Neural cell (in vitro differentiated cells): Measurements from ENCODE around the gene MPC2. TPM values are rescaled to one million over a fixed set of nuclear protein-coding genes. Genes with fewer than 3 reads are reported as not detected.
"Not testable (repeated sequence)": the region's sequence is repeated elsewhere in the genome, so short reads cannot be mapped to it uniquely, and the experiment has no call there.

ENCODE experiments used
- H2AFZ ChIP-seq: fragments of 200-600, 300-800 bp; sonication (generic), shearing (Covaris generic); 2 replicates; pipeline ENCODE4 v1.6.0; 2014; ENCODE audit warnings: low read depth, mild to moderate bottlenecking, antibody characterized with exemption, low read length, moderate library complexity
- H3F3A ChIP-seq: fragments of 200-600 bp; shearing (Covaris generic); 2 replicates; pipeline ENCODE4 v1.6.1; 2016; ENCODE audit warnings: mild to moderate bottlenecking, moderate library complexity, mixed read lengths, antibody characterized with exemption, low read length; ENCODE audit not compliant: insufficient read depth, poor library complexity, severe bottlenecking
- H3K27ac ChIP-seq: fragments of 200-600, 300-800 bp; sonication (generic), shearing (Covaris generic); 2 replicates; pipeline ENCODE4 v1.5.1; 2014; ENCODE audit warnings: mild to moderate bottlenecking, low read length, moderate library complexity
- H3K27me3 ChIP-seq: fragments of 300-800, 200-600 bp; sonication (generic), shearing (Covaris generic); 2 replicates; pipeline ENCODE4 v1.6.0; 2014; ENCODE audit warnings: mild to moderate bottlenecking, low read depth, low read length, moderate library complexity; ENCODE audit not compliant: insufficient read depth
- H3K36me3 ChIP-seq: fragments of 300-800, 200-600 bp; sonication (generic), shearing (Covaris generic); 2 replicates; pipeline ENCODE4 v1.5.1; 2014; ENCODE audit warnings: mild to moderate bottlenecking, antibody characterized with exemption, low read length, moderate library complexity; ENCODE audit not compliant: insufficient read depth
- H3K4me2 ChIP-seq: fragments of 300-800, 200-600 bp; sonication (generic), shearing (Covaris generic); 2 replicates; pipeline ENCODE4 v1.6.0; 2014; ENCODE audit warnings: mild to moderate bottlenecking, low read length
- H3K4me3 ChIP-seq: fragments of 300-800, 200-600 bp; sonication (generic), shearing (Covaris generic); 2 replicates; pipeline ENCODE4 v1.5.1; 2014; ENCODE audit warnings: mild to moderate bottlenecking, low read length, moderate library complexity
- H3K79me2 ChIP-seq: fragments of 200-600 bp; shearing (Covaris generic); replicated peaks from 2 replicates; pipeline ENCODE4 v1.6.0; 2014; ENCODE audit warnings: mild to moderate bottlenecking, low read length, moderate library complexity; ENCODE audit not compliant: insufficient read depth
- H3K9ac ChIP-seq: fragments of 300-800, 200-600 bp; sonication (generic), shearing (Covaris generic); 2 replicates; pipeline ENCODE4 v1.6.1; 2016; ENCODE audit warnings: mild to moderate bottlenecking, low read length, mixed read lengths
- H3K9me2 ChIP-seq: fragments of 200-600 bp; shearing (Covaris generic); 2 replicates; pipeline ENCODE4 v1.6.1; 2016; ENCODE audit warnings: mild to moderate bottlenecking, low read length, mixed read lengths; ENCODE audit not compliant: insufficient read depth
- H3K9me3 ChIP-seq: fragments of 200-600, 300-800 bp; sonication (generic), shearing (Covaris generic); 2 replicates; pipeline ENCODE4 v1.6.1; 2016; ENCODE audit warnings: mild to moderate bottlenecking, mixed run types, low read length, moderate library complexity, mixed read lengths
- H4K20me1 ChIP-seq: fragments of 200-600 bp; shearing (Covaris generic); 2 replicates; pipeline ENCODE4 v1.6.1; 2016; ENCODE audit warnings: mild to moderate bottlenecking, mixed run types; ENCODE audit not compliant: insufficient read depth
- EP300 ChIP-seq: fragments of 450-650 bp; conservative IDR thresholded peaks from 2 replicates; pipeline ENCODE4 v1.6.1; 2014; ENCODE audit warnings: antibody characterized with exemption, mild to moderate bottlenecking, moderate library complexity; ENCODE audit not compliant: poor library complexity, severe bottlenecking
- EZH2 ChIP-seq: fragments of 200-600, 300-800 bp; shearing (Covaris generic), sonication (generic); IDR thresholded peaks from 2 replicates; pipeline ENCODE4 v1.6.1; 2014; ENCODE audit warnings: antibody characterized with exemption, low read length, borderline replicate concordance, mild to moderate bottlenecking; ENCODE audit not compliant: insufficient read depth, poor library complexity, severe bottlenecking
- MXI1 ChIP-seq: fragments of 450-650 bp; conservative IDR thresholded peaks from 2 replicates; pipeline ENCODE4 v1.6.1; 2014; ENCODE audit warnings: antibody characterized with exemption, mild to moderate bottlenecking; ENCODE audit not compliant: poor library complexity, severe bottlenecking
- POLR2AphosphoS5 ChIP-seq: IDR thresholded peaks from 2 replicates; pipeline ENCODE4 v1.6.1; 2012
- RAD21 ChIP-seq: fragments of 450-650 bp; conservative IDR thresholded peaks from 2 replicates; pipeline ENCODE4 v1.6.1; 2014; ENCODE audit warnings: antibody characterized with exemption, mild to moderate bottlenecking, moderate library complexity
- SMC3 ChIP-seq: fragments of 450-650 bp; conservative IDR thresholded peaks from 2 replicates; pipeline ENCODE4 v1.6.1; 2014; ENCODE audit warnings: antibody characterized with exemption, mild to moderate bottlenecking, moderate library complexity; ENCODE audit not compliant: poor library complexity
- TAF1 ChIP-seq: IDR thresholded peaks from 2 replicates; pipeline ENCODE4 v1.6.1; 2012; ENCODE audit warnings: low read depth
- polyA plus RNA-seq: library from polyadenylated mRNA; depleted of rRNA; stranded (reverse); fragments of >200 nt; gene quantifications from 2 replicates; pipeline ENCODE4 v1.2.3, GENCODE V29; 2014
- TF ChIP-seq, protein P1 (sequence below): fragments of 450-650 bp; IDR thresholded peaks from 2 replicates; pipeline ENCODE4 v1.5.1; 2014; ENCODE audit warnings: antibody characterized with exemption, mild to moderate bottlenecking, moderate library complexity; ENCODE audit not compliant: poor library complexity, severe bottlenecking
- TF ChIP-seq, protein P2 (sequence below): IDR thresholded peaks from 2 replicates; pipeline ENCODE4 v1.6.1; 2012; ENCODE audit warnings: borderline replicate concordance

The MPC2 gene
- polyA plus RNA-seq, 1 donor from 2014 or later, result 104 TPM

DNA sequence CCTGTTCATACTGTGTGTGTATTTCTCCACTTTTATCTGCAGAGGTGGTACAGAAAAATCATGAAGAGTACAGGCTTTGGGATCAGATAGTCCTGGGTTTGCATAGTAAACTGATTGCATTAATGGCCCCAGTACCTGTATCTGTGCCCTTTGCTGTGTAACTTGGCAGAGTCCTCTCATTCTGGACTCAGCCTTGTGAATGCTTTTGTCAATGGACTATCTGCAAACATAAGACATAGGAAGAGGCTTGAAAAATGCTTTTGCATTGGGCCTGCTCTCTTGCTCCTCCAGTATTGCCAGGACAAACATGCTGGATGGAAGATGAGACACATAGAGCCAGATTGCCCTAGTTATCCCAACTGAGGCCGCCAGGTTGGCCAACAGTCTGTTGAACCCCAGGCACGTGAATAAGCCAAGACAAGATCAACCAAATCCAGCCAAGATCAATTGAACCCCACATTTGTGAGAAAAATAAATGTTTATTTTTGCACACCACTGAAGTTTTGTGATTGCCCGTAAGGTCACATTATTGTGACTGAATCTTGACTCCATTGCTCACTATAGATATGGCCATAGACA lies 60.2 kb downstream of the MPC2 start:
- H3F3A ChIP-seq, result no peaks in the 10 kb centered on the region
- H4K20me1 ChIP-seq, result no peaks in the 10 kb centered on the region
- no peaks in the 10 kb centered on the region for H3K9me2 ChIP-seq
- H3K27me3 ChIP-seq, result no peaks in the 10 kb centered on the region
- H3K9ac ChIP-seq, result no peak overlapping the region
- no peak overlapping the region for H3K27ac ChIP-seq
- no peaks in the 10 kb centered on the region for H3K79me2 ChIP-seq
- no peaks in the 10 kb centered on the region for H3K9me3 ChIP-seq
- no peaks in the 10 kb centered on the region for H3K36me3 ChIP-seq
- H2AFZ ChIP-seq, result no peak overlapping the region
- no peak overlapping the region for H3K4me2 ChIP-seq
- TF ChIP-seq, protein P1, sequence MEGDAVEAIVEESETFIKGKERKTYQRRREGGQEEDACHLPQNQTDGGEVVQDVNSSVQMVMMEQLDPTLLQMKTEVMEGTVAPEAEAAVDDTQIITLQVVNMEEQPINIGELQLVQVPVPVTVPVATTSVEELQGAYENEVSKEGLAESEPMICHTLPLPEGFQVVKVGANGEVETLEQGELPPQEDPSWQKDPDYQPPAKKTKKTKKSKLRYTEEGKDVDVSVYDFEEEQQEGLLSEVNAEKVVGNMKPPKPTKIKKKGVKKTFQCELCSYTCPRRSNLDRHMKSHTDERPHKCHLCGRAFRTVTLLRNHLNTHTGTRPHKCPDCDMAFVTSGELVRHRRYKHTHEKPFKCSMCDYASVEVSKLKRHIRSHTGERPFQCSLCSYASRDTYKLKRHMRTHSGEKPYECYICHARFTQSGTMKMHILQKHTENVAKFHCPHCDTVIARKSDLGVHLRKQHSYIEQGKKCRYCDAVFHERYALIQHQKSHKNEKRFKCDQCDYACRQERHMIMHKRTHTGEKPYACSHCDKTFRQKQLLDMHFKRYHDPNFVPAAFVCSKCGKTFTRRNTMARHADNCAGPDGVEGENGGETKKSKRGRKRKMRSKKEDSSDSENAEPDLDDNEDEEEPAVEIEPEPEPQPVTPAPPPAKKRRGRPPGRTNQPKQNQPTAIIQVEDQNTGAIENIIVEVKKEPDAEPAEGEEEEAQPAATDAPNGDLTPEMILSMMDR, result no peak
- TF ChIP-seq MXI1 (no peak), RAD21 (no peak), EZH2 (no peak), TAF1 (no peak), POLR2AphosphoS5 (no peak), EP300 (no peak), SMC3 (no peak)
- TF ChIP-seq, protein P2, sequence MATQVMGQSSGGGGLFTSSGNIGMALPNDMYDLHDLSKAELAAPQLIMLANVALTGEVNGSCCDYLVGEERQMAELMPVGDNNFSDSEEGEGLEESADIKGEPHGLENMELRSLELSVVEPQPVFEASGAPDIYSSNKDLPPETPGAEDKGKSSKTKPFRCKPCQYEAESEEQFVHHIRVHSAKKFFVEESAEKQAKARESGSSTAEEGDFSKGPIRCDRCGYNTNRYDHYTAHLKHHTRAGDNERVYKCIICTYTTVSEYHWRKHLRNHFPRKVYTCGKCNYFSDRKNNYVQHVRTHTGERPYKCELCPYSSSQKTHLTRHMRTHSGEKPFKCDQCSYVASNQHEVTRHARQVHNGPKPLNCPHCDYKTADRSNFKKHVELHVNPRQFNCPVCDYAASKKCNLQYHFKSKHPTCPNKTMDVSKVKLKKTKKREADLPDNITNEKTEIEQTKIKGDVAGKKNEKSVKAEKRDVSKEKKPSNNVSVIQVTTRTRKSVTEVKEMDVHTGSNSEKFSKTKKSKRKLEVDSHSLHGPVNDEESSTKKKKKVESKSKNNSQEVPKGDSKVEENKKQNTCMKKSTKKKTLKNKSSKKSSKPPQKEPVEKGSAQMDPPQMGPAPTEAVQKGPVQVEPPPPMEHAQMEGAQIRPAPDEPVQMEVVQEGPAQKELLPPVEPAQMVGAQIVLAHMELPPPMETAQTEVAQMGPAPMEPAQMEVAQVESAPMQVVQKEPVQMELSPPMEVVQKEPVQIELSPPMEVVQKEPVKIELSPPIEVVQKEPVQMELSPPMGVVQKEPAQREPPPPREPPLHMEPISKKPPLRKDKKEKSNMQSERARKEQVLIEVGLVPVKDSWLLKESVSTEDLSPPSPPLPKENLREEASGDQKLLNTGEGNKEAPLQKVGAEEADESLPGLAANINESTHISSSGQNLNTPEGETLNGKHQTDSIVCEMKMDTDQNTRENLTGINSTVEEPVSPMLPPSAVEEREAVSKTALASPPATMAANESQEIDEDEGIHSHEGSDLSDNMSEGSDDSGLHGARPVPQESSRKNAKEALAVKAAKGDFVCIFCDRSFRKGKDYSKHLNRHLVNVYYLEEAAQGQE, result no peak
- H3K4me3 ChIP-seq, result no peak overlapping the region

DNA sequence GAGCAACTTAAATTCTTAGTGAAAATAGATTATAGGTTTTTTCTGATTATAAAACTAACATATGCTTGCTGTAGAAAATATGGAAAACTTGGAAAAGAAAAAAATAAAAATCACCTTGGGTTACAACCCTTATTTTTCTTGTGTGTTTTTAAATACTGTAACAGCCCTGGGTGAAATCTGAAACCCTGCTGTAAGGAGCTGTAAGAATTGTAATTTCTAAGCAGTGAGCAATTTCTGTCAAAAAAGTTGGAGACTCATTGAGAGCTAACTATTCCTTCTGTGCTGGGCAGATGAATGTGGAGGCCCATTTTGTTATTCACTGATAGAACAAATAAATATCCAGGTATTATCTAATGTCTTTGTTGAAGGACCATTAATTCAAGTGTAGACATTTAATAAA lies 65.5 kb downstream of the MPC2 start:
- H3K4me2 ChIP-seq, result no peak overlapping the region
- H3K27me3 ChIP-seq, result no peaks in the 10 kb centered on the region
- H3K9me2 ChIP-seq, result no peaks in the 10 kb centered on the region
- H3K79me2 ChIP-seq, result no peaks in the 10 kb centered on the region
- H3K9me3 ChIP-seq, result no peaks in the 10 kb centered on the region
- no peak overlapping the region for H2AFZ ChIP-seq
- TF ChIP-seq TAF1 (no peak), EP300 (no peak), MXI1 (no peak), EZH2 (no peak), POLR2AphosphoS5 (no peak), RAD21 (no peak), SMC3 (no peak)
- TF ChIP-seq, protein P1, result no peak
- TF ChIP-seq, protein P2, result no peak
- H3K4me3 ChIP-seq, result no peak overlapping the region
- H3F3A ChIP-seq, result no peaks in the 10 kb centered on the region
- no peaks in the 10 kb centered on the region for H4K20me1 ChIP-seq
- no peaks in the 10 kb centered on the region for H3K36me3 ChIP-seq
- no peak overlapping the region for H3K9ac ChIP-seq
- H3K27ac ChIP-seq, result no peak overlapping the region

DNA sequence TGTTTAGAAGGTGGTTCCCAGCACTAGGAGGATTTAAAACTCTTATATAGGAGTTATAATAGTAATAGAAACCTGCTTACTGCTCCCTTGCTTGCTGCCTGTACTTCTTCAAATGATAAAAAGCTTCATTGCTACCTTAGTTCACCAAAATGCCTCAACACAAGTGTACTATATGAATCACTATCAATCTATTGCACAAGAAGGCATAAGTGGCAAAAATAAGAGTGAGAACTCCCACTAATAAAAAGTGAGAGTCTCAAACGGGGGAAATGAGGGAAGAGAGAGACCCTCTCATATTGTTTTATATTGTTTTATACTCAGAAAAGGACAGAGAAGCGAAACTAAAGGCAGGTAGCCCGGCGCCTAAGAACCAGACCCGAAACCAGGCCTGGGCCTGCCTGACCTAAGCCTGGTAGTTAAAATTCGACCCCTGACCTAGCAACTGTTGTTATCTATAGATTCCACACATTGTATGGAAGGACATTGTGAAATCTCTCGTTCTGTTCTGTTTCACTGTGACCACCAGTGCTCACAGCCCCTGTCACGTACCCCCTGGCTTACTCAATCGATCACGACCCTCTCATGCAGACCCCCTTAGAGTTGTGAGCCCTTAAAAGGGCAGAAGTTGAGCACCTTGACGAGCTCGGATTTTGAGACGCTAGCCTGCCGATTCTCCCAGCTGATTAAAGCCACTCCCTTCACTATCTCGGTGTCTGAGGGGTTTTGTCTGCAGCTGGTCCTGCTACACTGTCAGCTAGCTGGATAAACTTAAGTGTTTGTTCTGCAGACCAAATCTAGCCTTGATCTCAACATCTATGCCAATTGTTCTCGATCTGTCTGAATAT lies 67.5 kb downstream of the MPC2 start:
- H3K9ac ChIP-seq, H2AFZ ChIP-seq, H3K27ac ChIP-seq, H3K9me3 ChIP-seq, H3K79me2 ChIP-seq, H4K20me1 ChIP-seq, H3K4me2 ChIP-seq, H3K27me3 ChIP-seq, H3F3A ChIP-seq, H3K9me2 ChIP-seq, H3K4me3 ChIP-seq, H3K36me3 ChIP-seq: not testable (repeated sequence)
